Occipital lobe (tissue), 2 donors: ENCODE results near the gene MAGIX. TPM values are rescaled to one million over a fixed set of nuclear protein-coding genes. Genes with fewer than 3 reads are reported as not detected.
A peak's percentile ranks its signal among the peaks of the same experiment; 100 is the strongest.
"Not testable (repeated sequence)": the region's sequence is repeated elsewhere in the genome, so short reads cannot be mapped to it uniquely, and the experiment has no call there.

ENCODE experiments used
- DNase-seq: peaks from one replicate; lab custom pipeline; 2025; lab: John Stamatoyannopoulos, UW
- total RNA-seq: library from RNA; depleted of rRNA; stranded (reverse); fragments of >200 nt; gene quantifications from one replicate; pipeline ENCODE4 v1.2.3, GENCODE V29; 2014

Gene MAGIX
- 3.4 TPM for total RNA-seq

DNA sequence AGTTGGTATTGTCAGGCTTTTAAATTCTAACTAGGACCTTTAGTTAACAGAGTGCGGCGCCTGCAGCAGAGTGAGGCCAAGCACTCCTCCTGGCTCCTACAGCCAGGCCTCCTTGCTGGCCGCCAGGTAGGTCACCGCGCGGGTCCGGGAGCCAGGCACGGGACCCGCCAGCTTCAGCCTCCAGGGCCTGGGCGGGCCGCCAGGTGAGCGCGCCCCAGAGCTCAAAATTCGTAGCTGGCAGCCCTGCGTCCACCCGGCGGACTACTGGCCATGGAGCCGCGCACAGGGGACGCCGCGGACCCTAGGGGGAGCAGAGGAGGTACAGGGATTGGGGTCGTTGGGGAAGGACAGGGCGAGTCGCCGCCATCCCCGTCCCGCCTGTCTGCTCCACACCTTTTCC, at the start of gene MAGIX:
MAGIX (plus strand) TSS at position 139 of the 400 bp plus-strand sequence; CDS start at position 271, 132 bp downstream.
- no peak for DNase-seq

DNA sequence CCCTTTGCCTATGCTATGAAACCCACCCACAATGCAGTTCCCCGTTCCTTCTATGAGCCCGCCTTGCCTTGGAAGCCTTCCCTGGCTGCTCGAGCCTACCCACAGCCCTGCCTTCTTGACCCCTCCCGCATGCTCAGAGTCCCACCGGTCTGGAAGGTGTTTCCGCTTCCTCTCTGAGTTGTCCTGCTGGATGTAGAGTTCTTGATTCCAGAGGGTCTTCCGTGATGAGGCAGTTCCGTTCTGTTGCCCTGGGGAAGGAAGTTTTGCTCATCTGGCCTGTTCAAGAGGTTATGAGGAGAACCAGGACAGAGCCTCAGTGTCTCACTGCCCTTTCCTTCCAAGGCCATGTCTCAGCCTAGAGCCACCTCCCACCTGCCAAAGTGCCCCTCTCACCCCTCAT, 46.5 kb upstream of the MAGIX start:
- no peak for DNase-seq

GRCh38 chrX:49116716-49117115, 45.8 kb upstream of the MAGIX start:
- no peak for DNase-seq

DNA sequence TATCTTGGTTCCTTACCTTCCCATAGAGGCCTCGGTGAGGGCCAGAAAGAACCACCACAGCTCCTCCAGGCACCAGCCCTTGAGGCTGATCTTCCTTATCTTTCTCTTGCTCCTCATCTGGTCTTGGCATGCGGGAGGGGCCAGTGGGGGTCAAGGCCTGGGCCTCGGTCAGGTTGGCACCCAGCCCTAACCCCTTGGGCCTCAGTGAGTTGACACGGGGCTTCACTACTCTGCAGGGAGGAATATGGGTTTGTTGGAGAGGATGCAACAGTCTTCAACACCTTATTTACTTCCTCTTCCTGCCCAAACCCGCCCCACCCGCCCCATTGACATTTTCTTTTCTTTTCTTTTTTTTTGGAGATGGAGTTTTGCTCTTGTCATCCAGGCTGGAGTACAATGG, 45.0 kb upstream of the MAGIX start:
- DNase-seq: no peak

GRCh38 chrX:49120091-49120490, 42.5 kb upstream of the MAGIX start:
- DNase-seq: no peak

DNA sequence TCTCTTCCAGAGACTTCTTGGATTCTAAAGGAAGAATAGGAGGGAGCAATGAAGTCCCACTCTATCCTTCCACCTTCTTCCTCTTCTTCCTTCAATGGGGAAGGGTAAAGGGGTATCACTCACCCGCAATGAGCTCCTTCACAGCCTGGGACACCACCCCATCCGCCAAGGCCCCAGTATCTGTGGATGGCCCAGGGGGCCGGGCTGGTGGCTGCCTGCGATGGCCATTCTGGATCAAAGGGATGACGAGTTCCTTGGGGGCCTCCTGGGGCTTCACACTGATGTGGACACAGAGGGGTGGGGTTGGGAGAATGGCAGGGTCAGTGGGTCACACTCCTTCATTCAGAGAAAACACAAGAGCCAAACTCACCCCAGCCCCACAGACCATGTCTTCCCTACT, 40.1 kb upstream of the MAGIX start:
- DNase-seq: no peak

GRCh38 chrX:49127742-49128258, 34.8 kb upstream of the MAGIX start:
- not testable (repeated sequence) for DNase-seq

DNA sequence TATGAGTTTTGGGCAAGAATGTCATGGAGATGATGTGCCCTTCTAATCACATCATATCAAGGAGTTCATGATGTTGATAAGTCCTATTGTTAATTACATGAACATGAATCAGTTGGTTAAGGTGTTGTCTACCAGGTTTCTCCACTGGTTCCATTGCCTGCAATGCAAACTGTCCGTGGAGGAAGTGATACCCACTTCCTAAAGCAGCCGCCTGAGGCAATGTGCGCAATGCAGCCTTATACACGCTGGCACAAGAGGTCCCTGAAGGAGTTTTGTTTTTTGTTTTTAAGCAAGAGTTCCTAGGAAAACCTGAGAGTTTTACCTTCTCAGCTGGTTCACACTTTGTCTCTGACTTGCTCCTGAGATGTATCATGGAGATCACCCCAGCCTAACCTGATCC, 33.1 kb upstream of the MAGIX start:
- no peak for DNase-seq

DNA sequence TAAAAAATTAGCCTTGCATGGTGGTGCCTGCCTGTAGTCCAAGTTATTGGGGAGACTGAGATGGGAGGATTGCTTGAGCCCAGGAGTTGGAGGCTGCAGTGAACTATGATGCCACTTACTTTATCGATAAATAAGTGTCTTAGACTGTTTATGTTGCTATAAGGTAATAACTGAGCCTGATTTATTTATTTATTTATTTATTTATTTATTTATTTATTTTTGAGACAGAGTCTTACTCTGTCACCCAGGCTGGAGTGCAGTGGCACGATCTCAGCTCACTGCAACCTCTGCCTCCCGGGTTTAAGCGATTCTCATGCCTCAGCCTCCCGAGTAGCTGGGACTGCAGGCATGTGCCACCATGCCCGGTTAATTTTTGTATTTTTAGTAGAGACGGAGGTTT, 30.3 kb upstream of the MAGIX start:
- not testable (repeated sequence) for DNase-seq

DNA sequence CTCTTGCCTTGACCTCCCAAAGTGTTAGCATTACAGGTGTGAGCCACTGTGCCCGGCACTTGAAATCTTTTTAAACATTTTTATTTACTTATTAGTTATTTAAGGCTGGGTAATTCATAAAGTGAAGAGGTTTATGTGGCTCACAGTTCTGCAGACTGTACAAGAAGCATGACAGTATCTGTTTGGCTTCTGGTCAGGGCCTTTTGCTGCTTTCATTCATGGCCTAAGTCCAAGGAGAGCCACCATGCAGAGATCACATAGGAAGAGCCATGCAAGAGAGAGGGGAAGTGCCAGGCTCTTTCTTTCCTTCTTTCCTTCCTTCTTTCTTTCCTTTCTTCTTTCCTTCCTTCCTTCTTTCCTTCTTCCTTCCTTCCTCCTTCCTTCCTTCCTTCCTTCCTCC, 28.8 kb upstream of the MAGIX start:
- DNase-seq: no peak

DNA sequence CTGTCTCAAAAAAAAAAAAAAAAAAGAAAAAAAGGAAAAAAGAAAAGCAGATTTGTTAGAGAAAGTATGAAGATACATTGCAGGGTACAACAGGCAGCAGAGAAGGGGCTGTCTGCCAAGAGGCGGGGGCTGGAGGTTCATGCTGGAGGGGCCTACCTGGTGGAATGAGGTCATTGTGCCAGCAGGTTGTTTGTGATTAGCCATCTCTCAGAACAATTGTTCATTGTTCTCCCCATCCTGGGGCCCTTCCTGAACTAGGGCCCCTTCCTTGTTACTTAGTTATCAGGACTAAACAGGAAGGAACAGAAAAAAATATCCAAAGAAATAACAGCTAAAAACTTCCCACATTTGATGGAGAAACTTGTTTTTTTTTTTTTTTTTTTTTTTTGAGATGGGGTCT, 25.1 kb upstream of the MAGIX start:
- DNase-seq: no peak

- DNase-seq: no peak
Observed at GRCh38 chrX:49139713-49140112, 22.8 kb upstream of the MAGIX start.

DNA sequence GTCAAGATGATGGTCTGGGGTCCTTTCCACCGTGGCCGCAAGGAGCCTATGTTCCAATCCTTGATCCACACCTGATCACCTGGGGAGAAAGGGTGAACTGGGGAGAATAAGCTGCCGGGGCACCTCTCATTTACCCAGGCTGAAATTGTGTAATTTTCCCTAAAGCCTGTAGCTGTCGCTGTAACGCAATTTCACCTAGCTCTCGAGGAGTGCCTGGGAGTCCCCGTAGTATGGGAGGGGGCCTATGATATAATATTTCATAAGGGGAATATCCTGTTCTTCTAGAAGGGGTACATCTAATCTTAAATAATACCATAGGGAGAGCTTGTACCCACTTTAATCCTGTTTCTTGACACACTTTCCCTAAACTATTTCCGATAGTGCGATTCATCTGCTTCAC, 20.3 kb upstream of the MAGIX start:
- not testable (repeated sequence) for DNase-seq

GRCh38 chrX:49143154-49143553, 19.4 kb upstream of the MAGIX start:
- not testable (repeated sequence) for DNase-seq

DNA sequence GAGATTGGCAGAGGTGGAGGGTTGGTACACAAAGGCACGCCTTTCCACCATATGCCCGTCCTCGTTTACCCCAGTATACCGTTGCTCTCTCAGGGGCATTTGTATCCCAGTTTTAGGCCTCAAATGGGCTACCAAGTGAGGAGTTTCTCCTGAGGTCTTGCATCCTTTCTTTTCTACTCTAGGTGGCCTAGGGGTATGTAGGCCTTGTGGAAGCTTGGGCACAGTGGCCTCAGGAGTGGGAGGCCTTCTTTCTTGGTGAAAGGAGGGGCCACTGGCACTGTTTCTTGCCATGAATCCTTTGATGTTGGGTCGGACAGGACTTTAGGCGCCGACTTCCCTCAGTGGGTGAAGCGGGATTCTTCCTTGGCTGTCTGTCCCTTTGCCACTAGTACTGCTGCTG, 15.3 kb upstream of the MAGIX start:
- no peak for DNase-seq

DNA sequence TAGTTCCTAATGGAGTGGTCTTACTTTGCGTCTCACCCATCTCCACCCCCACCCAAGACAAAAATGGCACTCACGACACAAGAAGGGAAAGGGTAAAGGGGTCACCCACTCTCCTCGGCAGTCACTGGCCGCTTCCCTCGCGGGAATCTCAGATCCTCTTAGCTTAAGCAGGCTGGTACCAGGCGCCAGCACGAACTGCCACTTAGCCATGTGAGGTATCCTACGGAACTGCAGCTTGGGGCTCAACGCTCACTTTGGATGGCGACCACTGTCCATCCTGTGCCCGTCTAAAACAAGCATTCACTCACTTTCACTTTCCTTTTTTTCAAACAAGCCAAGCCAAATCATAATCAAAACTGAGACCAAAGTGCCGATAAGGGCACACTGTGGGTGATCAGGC, 14.6 kb upstream of the MAGIX start:
- DNase-seq: no peak

- not testable (repeated sequence) for DNase-seq
Observed at GRCh38 chrX:49148390-49149100, 14.0 kb upstream of the MAGIX start.

DNA sequence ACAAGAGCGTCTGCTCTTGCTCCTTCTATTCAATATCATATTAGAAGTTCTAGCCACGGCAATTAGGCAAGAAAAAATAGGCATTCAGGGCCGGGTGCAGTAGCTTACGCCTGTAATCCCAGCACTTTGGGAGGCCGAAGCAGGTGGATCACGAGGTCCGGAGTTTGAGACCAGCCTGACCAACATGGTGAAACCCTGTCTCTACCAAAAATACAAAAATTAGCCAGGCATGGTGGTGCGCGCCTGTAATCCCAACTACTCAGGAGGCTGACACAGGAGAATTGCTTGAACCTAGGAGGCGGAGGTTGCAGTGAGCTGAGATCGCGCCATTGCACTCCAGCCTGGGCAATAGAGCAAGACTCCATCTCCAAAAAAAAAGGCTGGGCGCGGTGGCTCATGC, 13.3 kb upstream of the MAGIX start:
- DNase-seq: not testable (repeated sequence)

- no peak for DNase-seq
Observed at GRCh38 chrX:49153467-49153866, 9.1 kb upstream of the MAGIX start.

- DNase-seq: peak; percentile 25
Observed at GRCh38 chrX:49155243-49155899, 7.2 kb upstream of the MAGIX start.

- peak; percentile 76 for DNase-seq
Observed at GRCh38 chrX:49155900-49156837, 6.4 kb upstream of the MAGIX start.

DNA sequence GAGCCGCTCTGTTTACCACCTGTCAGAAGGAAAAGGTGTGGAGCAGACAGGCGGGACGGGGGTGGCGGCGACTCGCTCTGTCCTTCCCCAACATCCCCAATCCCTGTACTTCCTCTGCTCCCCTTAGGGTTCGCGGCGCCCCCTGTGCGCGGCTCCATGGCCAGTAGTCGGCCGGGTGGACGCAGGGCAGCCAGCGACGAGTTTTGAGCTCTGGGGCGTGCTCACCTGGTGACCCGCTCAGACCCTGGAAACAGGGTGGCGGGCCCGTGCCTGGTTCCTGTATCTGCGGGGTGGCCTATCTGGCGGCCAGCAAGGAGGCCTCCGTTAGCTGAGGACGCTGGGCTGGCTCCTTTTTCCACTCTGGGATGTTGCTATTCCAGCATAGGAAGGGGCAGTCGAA, 5.4 kb upstream of the MAGIX start:
- no peak for DNase-seq
